ENCODE measurements around the gene DHX32. TPM values are rescaled to one million over a fixed set of nuclear protein-coding genes. Genes with fewer than 3 reads are reported as not detected.
"Not testable (repeated sequence)": the region's sequence is repeated elsewhere in the genome, so short reads cannot be mapped to it uniquely, and the experiment has no call there.

Gene DHX32
- total RNA-seq, 1 donor from 2014 or later, result 51.2 TPM

- peak; percentile 77 for DNase-seq
Measured at GRCh38 chr10:125895130-125896087, 14.3 kb upstream of the DHX32 start.

- not testable (repeated sequence) for DNase-seq
Measured at GRCh38 chr10:125894176-125894575, 13.1 kb upstream of the DHX32 start.

GRCh38 chr10:125892402-125892801 is 11.3 kb upstream of the DHX32 start:
- DNase-seq, result peak; percentile 80

DNA sequence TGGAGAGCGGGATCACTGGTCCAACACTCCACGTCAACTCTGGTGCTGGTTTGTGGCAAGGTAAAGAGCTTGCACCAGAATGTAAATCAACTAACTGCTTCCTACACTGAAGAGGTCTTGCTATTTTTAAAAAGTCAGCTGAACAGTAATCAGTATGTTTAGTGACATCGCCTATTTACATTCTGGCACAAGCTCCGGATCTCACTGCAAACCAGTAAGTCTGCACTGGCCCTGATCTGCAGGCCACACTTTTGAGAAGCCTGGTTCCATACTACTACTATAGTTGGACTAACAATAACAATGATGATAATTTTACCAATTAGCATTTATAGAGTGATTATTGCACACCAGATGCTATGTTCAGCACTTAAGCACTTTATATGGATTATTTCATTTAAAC is 8.3 kb upstream of the DHX32 start:
- DNase-seq, result not testable (repeated sequence)

- no peak for DNase-seq
Measured at GRCh38 chr10:125886914-125887512, 5.9 kb upstream of the DHX32 start.

DNA sequence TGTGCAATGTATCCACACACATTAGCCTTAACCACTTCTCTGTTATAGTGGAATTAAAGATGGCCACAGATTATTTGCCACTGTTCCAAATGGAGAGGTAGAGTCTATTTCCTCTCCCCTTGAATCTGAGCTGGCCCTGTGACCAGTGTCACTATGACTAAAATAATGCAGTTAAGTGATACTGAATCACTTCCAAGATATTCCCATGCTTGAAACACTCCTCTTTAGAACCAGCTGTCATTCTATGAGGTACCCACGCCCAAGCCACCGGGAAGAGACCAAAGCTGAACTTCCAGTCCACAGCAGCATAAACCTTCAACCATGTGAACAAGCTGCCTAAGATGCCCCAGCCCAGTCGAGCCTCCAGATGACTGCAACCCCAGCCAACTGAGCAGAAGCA is 2.1 kb upstream of the DHX32 start:
- no peak for DNase-seq

DNA sequence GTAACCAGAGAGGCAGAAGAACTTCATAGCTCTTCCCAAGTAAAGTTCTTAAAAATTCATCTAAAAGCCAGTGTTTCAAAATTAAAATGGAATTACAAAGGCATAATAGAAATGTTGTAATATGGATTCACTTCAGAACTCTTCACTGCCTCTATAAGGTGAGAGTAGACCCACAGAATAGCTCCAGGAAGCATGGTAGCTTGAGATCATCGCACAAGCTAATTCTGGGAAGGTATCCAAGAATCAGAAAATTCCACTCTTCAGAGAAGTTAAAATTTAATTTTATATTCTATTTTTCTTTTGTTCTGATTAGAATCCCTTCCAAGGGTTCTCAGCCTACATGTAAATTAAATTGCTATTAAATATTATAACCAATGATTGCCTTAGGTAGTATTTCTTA is 1.5 kb upstream of the DHX32 start:
- peak; percentile 52 for DNase-seq

- DNase-seq, result no peak
Measured at GRCh38 chr10:125880719-125881118, 373 bp downstream of the DHX32 start.

DNA sequence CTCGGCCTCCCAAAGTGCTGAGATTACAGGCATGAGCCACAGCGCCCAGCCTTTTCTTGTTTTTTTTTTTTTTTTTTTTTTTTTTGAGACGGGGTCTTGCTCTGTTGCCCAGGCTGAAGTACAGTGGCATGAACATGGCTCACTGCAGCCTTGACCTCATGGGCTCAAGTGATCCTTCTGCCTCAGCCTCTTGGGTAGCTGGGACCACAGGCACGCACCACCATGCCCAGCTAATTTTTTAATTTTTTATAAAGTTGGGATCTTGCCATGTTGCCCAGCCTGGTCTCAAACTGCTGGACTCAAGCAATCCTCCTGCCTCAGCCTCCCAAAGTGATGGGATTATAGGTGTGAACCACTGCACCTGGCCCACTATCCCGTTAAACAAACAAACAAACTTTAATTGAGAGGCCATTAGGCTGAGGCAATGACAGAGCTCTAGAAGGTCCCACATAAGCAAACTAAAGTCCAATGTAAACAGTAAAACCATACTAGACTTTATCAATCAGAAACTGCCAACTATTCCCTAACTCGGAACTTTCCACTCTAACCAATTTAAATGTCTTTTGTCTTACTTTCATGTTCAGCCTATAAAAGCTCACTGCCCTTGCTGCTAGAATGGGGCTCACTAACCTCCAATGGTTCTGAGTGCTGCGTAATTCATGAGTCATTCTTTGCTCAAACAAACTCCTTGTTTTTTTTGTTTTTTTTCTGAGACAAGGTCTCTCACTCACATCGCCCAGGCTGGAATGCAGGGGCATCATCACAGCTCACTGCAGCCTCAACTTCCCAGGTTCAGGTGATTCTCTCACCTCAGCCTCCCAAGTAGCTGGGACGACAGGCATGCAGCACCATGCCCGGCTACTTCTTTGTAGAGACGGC is 1.9 kb downstream of the DHX32 start:
- peak; percentile 79 for DNase-seq

- no peak for DNase-seq
Measured at GRCh38 chr10:125871338-125871737, 9.8 kb downstream of the DHX32 start.

- DNase-seq, result peak; percentile 78
Measured at GRCh38 chr10:125868372-125868975, 12.6 kb downstream of the DHX32 start.

GRCh38 chr10:125866421-125867029 is 14.6 kb downstream of the DHX32 start:
- DNase-seq, result no peak

GRCh38 chr10:125865120-125865519 is 16.0 kb downstream of the DHX32 start:
- DNase-seq, result no peak

GRCh38 chr10:125859128-125859817 is 21.8 kb downstream of the DHX32 start:
- DNase-seq, result no peak

GRCh38 chr10:125857185-125857760 is 23.8 kb downstream of the DHX32 start:
- no peak for DNase-seq

DNA sequence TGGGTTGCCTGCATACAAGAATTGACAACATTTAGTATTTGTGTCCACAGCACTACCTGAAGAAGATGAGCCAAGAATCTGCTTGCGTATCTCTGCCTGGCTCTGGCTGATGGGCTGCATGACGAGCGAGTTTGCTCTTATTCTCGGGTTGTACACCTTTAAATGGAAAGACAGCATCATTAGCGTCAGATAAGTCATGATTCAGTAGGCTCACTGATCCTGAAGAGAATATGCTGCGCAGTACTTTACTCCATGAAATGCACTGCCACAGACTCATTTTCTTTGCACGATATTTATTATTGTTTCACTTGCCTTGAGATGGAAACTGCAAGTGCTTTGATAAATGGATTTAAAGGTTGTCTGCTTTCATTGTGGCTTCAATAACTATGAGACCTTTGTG is 28.6 kb downstream of the DHX32 start:
- DNase-seq, result no peak

- no peak for DNase-seq
Measured at GRCh38 chr10:125850766-125851731, 30.0 kb downstream of the DHX32 start.

DNA sequence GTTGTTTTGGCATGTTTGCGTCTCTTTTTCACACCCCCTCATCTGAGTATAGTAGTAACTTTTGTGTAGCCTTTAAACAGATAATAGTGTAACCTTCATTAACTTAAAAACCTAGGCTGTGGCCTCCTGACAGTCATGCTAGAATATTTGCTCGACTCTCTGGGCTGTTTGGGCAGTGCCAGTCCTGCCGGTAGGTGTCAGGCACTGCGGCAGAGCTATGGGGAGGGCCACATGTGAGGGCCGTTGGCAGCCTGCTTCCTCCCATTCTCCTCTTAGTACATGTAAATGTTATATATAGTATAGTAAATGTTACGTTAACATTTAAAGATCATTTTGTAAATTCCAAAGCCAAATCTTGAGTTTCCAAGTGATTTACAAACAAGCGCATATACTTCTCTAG is 31.6 kb downstream of the DHX32 start:
- peak; percentile 3 for DNase-seq

GRCh38 chr10:125848857-125849256 is 32.2 kb downstream of the DHX32 start:
- DNase-seq, result no peak

DNA sequence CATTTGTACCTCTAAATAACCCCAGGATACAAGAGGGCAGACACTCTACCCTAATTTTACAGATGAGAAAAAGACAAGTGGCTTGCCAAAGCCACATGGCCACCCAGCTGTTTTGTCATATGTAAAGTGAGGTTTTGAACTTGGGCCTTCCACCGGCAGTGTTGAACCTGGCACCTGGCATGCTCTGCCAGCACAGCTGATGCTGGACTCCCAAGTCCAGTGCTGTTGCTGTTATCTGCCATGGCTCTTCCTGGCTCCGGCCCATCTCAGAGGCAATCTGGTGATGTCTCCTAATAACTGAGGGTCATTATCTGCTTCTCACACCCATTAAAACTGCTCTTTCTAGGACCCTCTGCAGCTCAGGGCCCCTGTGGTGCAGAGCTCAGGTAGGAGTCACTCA is 32.7 kb downstream of the DHX32 start:
- DNase-seq, result no peak

All from dermis blood vessel endothelial cell (primary cell).